ENCODE results near the gene BDH2. TPM values are rescaled to one million over a fixed set of nuclear protein-coding genes. Genes with fewer than 3 reads are reported as not detected.

The BDH2 gene
- total RNA-seq, 1 experiment from 2014 or later = 17.6 TPM

- H3K27me3 Mint-ChIP-seq (ENCODE audit: insufficient read depth, unreplicated experiment) = no peaks in the 10 kb centered on the region
- intact Hi-C loops (cut with micrococcal nuclease) = no loop called here
- POLR2A ChIA-PET = no interaction called here
- TF ChIP-seq CTCF (IDR thresholded peaks at IDR 0.05; ENCODE audit: unreplicated experiment) = no peak
- no peak overlapping the region for H3K4me3 Mint-ChIP-seq (ENCODE audit: unreplicated experiment)
- peaks cover 38% of the 10 kb centered on the region for H3K36me3 Mint-ChIP-seq (ENCODE audit: insufficient read depth, unreplicated experiment)
- no peak overlapping the region for H3K27ac Mint-ChIP-seq (ENCODE audit: low read depth, unreplicated experiment)
- H3K4me1 Mint-ChIP-seq (ENCODE audit: insufficient read depth, unreplicated experiment) = peaks cover 11% of the 10 kb centered on the region
- no TSS peak for BruUV-seq (replicated peaks)
- DNase-seq (ENCODE audit: unreplicated experiment) = no peak
- CTCF ChIA-PET = interaction anchor here (0.9 to 7.4 kb wide), 5 partner anchors 10 to 469 kb away, joined by 3 to 104 read pairs (median 57); partner anchors contain the start of genes BDH2 and SLC9B2
- H3K9me3 Mint-ChIP-seq (ENCODE audit: unreplicated experiment) = no peaks in the 10 kb centered on the region
Observed at GRCh38 chr4:103089481-103089880, 10.2 kb downstream of the BDH2 start.

GRCh38 chr4:103086551-103086950, 13.1 kb downstream of the BDH2 start:
- Mint-ChIP-seq H3K36me3 (ENCODE audit: insufficient read depth, unreplicated experiment) (peaks cover 38% of the 10 kb centered on the region), H3K27me3 (ENCODE audit: insufficient read depth, unreplicated experiment) (no peaks in the 10 kb centered on the region), H3K9me3 (ENCODE audit: unreplicated experiment) (no peaks in the 10 kb centered on the region), H3K27ac (ENCODE audit: low read depth, unreplicated experiment) (no peak overlapping the region), H3K4me1 (ENCODE audit: insufficient read depth, unreplicated experiment) (peaks cover 3% of the 10 kb centered on the region), H3K4me3 (ENCODE audit: unreplicated experiment) (no peak overlapping the region)
- CTCF ChIA-PET = interaction anchor here (0.6 to 7.4 kb wide), 5 partner anchors 8 to 466 kb away, joined by 3 to 104 read pairs (median 5); partner anchors contain the start of genes BDH2 and SLC9B2
- POLR2A ChIA-PET = no interaction called here
- no peak for DNase-seq (ENCODE audit: unreplicated experiment)
- BruUV-seq (replicated peaks) = no TSS peak
- no peak for TF ChIP-seq CTCF (IDR thresholded peaks at IDR 0.05; ENCODE audit: unreplicated experiment)
- intact Hi-C loops (cut with micrococcal nuclease) = no loop called here

GRCh38 chr4:103085555-103086196, 14.0 kb downstream of the BDH2 start:
- Mint-ChIP-seq H3K4me3 (ENCODE audit: unreplicated experiment) (no peak overlapping the region), H3K36me3 (ENCODE audit: insufficient read depth, unreplicated experiment) (peaks cover 36% of the 10 kb centered on the region), H3K9me3 (ENCODE audit: unreplicated experiment) (no peaks in the 10 kb centered on the region), H3K27ac (ENCODE audit: low read depth, unreplicated experiment) (no peak overlapping the region), H3K27me3 (ENCODE audit: insufficient read depth, unreplicated experiment) (no peaks in the 10 kb centered on the region), H3K4me1 (ENCODE audit: insufficient read depth, unreplicated experiment) (no peaks in the 10 kb centered on the region)
- DNase-seq (ENCODE audit: unreplicated experiment) = no peak
- intact Hi-C loops (cut with micrococcal nuclease) = no loop called here
- no TSS peak for BruUV-seq (replicated peaks)
- CTCF ChIA-PET = interaction anchor here (0.6 kb wide), 1 partner anchor 466 kb away, joined by 3 read pairs; no protein-coding TSS in a partner anchor
- POLR2A ChIA-PET = no interaction called here
- no peak for TF ChIP-seq CTCF (IDR thresholded peaks at IDR 0.05; ENCODE audit: unreplicated experiment)

- Mint-ChIP-seq H3K27me3 (ENCODE audit: insufficient read depth, unreplicated experiment) (no peaks in the 10 kb centered on the region), H3K36me3 (ENCODE audit: insufficient read depth, unreplicated experiment) (peaks cover 10% of the 10 kb centered on the region), H3K9me3 (ENCODE audit: unreplicated experiment) (no peaks in the 10 kb centered on the region), H3K4me3 (ENCODE audit: unreplicated experiment) (no peak overlapping the region), H3K27ac (ENCODE audit: low read depth, unreplicated experiment) (no peak overlapping the region), H3K4me1 (ENCODE audit: insufficient read depth, unreplicated experiment) (peaks cover 12% of the 10 kb centered on the region)
- no peak for TF ChIP-seq CTCF (IDR thresholded peaks at IDR 0.05; ENCODE audit: unreplicated experiment)
- intact Hi-C loops (cut with micrococcal nuclease) = no loop called here
- DNase-seq (ENCODE audit: unreplicated experiment) = no peak
- no TSS peak for BruUV-seq (replicated peaks)
- CTCF ChIA-PET = interaction anchor here (0.6 to 10.9 kb wide), 4 partner anchors 10 to 459 kb away, joined by 3 to 104 read pairs (median 5); no protein-coding TSS in a partner anchor
- POLR2A ChIA-PET = interaction anchor here (1.3 kb wide), 1 partner anchor 252 kb away, joined by 3 read pairs; the partner anchor contains the start of gene UBE2D3
Observed at GRCh38 chr4:103079621-103080020, 20.0 kb downstream of the BDH2 start.
